Stimulated activated naive CD8-positive, alpha-beta T cell treated with anti-CD3 and anti-CD28 coated beads, Interleukin-15, amount 100 ng/mL, for 72 hours (primary cell): ENCODE measurements around the gene PWWP2A.

Experiments used
- ATAC-seq: fragments of 150-1000 bp; cut with Tn5 transposase; 2 replicates; pipeline ENCODE4 v1.10.0; 2021; ENCODE audit warnings: mild to moderate bottlenecking, moderate library complexity
- DNase-seq, 2 donors: peaks; one replicate each; pipeline ENCODE4 v3.0.0; 2021 to 2022
- H3K27ac Mint-ChIP-seq, 2 donors: one replicate each; pipeline ENCODE4 v1.8.0; 2022; ENCODE audit warnings: mild to moderate bottlenecking in 2 of 2, mixed read lengths in 2 of 2, moderate library complexity in 2 of 2
- H3K27me3 Mint-ChIP-seq: one replicate; pipeline ENCODE4 v1.8.0; 2022; ENCODE audit warnings: mixed read lengths
- H3K4me1 Mint-ChIP-seq: one replicate; pipeline ENCODE4 v1.8.0; 2022; ENCODE audit warnings: mild to moderate bottlenecking, mixed read lengths
- H3K4me3 Mint-ChIP-seq, 2 donors: one replicate each; pipeline ENCODE4 v1.8.0; 2022; ENCODE audit warnings: mild to moderate bottlenecking in 2 of 2, mixed read lengths in 2 of 2, moderate library complexity in 1 of 2
- H3K9me3 Mint-ChIP-seq, 2 donors: one replicate each; pipeline ENCODE4 v1.8.0; 2022; ENCODE audit warnings: mixed read lengths in 2 of 2

PWWP2A gene

DNA sequence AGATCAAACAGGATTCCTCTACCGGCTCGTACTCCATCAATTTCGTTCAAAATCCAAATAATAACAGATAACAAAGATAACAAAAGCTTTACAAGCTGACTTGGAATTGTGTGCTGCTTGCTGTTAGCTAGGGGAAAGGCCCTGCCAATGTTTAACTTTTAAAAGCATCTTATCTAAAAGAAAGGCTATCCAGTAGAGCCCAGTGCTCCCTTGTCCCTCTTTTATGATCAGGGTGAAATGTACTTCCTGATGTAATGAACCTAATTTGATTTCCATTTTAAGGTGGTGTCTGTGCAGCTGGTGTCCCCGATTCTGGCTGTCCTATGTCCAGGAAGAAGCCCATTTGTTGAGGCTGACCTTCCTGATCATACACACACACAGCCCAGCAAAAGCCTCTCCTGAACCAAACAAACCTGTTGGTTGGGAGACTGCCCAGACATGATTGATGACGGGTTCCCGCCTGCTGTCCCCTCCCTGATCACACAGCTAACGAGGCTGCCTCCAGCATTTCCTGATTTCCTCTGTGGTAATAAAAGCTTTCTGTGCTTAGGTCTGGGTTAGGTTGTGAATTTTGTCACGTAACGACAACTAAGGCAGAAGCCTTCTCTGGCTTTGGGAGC lies 54.1 kb downstream of the PWWP2A start:
- DNase-seq (no peak), ATAC-seq (no peak)
- Mint-ChIP-seq H3K9me3 (no peaks in the 10 kb centered on the region), H3K27me3 (no peaks in the 10 kb centered on the region), H3K4me1 (no peaks in the 10 kb centered on the region), H3K27ac (no peak overlapping the region), H3K4me3 (no peak overlapping the region)

DNA sequence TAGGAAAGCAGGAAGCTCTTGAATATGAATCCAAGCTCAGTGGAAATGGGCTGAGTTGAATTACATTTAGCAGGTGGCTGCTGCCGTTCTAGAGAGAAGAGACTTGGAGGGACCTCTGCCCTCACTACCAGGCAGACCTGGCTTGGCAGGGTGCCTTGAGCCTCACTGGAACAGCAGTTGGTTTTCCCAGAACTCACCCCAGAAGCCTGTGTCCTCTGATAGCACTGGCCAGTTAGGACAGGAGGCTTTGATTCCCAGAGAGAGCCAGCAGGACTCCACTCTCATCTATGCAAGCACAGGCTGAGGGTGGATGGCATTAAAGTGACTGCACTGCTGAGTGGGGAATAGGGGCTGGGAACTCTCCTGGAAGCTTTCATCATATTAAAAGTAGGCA lies 54.8 kb downstream of the PWWP2A start:
- H3K4me3 Mint-ChIP-seq, result no peak overlapping the region
- H3K9me3 Mint-ChIP-seq, result no peaks in the 10 kb centered on the region
- no peak overlapping the region for H3K27ac Mint-ChIP-seq
- ATAC-seq, result no peak
- no peak for DNase-seq
- no peaks in the 10 kb centered on the region for H3K4me1 Mint-ChIP-seq
- H3K27me3 Mint-ChIP-seq, result no peaks in the 10 kb centered on the region

- ATAC-seq (no peak), DNase-seq (no peak)
- H3K4me1 Mint-ChIP-seq, result no peaks in the 10 kb centered on the region
- peak overlapping the region in 1 of 2 donors; percentile 12 for H3K27ac Mint-ChIP-seq
- no peak overlapping the region for H3K4me3 Mint-ChIP-seq
- H3K9me3 Mint-ChIP-seq, result no peaks in the 10 kb centered on the region
- no peaks in the 10 kb centered on the region for H3K27me3 Mint-ChIP-seq
Measured at GRCh38 chr5:160061770-160062169, 57.5 kb downstream of the PWWP2A start.

GRCh38 chr5:160060001-160060400 lies 59.2 kb downstream of the PWWP2A start:
- H3K27ac Mint-ChIP-seq, result no peak overlapping the region
- H3K27me3 Mint-ChIP-seq, result no peaks in the 10 kb centered on the region
- ATAC-seq (no peak), DNase-seq (no peak)
- no peaks in the 10 kb centered on the region for H3K9me3 Mint-ChIP-seq
- no peak overlapping the region for H3K4me3 Mint-ChIP-seq
- no peaks in the 10 kb centered on the region for H3K4me1 Mint-ChIP-seq

GRCh38 chr5:160057256-160057655 lies 62.0 kb downstream of the PWWP2A start:
- H3K4me1 Mint-ChIP-seq, result no peaks in the 10 kb centered on the region
- no peaks in the 10 kb centered on the region for H3K27me3 Mint-ChIP-seq
- H3K9me3 Mint-ChIP-seq, result no peaks in the 10 kb centered on the region
- no peak overlapping the region for H3K27ac Mint-ChIP-seq
- DNase-seq (no peak), ATAC-seq (no peak)
- H3K4me3 Mint-ChIP-seq, result no peak overlapping the region

- DNase-seq (no peak), ATAC-seq (no peak)
Measured at GRCh38 chr5:160054831-160055230, 64.4 kb downstream of the PWWP2A start.

DNA sequence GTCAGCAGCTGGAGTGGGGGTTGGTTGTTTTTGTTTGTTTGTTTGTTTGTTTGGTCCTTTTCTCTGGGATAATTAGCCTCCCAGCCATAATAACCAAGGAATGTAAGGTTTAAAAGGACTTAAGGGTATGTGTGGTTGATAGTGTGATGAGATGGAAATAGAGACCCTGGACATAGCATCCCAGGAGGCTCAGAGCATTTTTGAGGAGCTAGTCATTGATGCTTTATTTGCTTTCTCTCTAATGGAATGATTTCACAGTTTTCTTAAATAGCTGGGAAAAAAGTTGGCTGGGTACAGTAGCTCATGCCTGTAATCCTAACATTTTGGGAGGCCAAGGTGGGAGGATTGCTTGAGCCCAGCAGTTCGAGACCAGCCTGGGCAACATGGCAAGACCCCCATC lies 65.2 kb downstream of the PWWP2A start:
- H3K9me3 Mint-ChIP-seq, result no peaks in the 10 kb centered on the region
- H3K27ac Mint-ChIP-seq, result no peak overlapping the region
- no peak for DNase-seq
- H3K4me1 Mint-ChIP-seq, result no peaks in the 10 kb centered on the region
- H3K27me3 Mint-ChIP-seq, result no peaks in the 10 kb centered on the region
- no peak overlapping the region for H3K4me3 Mint-ChIP-seq
- no peak for ATAC-seq

More at GRCh38 chr5:160054831-160055230, 64.4 kb downstream of the PWWP2A start:
- no peaks in the 10 kb centered on the region for H3K27me3 Mint-ChIP-seq
- H3K4me3 Mint-ChIP-seq, result no peak overlapping the region
- H3K27ac Mint-ChIP-seq, result no peak overlapping the region
- H3K9me3 Mint-ChIP-seq, result no peaks in the 10 kb centered on the region
- no peaks in the 10 kb centered on the region for H3K4me1 Mint-ChIP-seq

- Mint-ChIP-seq H3K27ac (peak overlapping the region; percentile 29 to 82), H3K27me3 (no peaks in the 10 kb centered on the region), H3K4me3 (no peak overlapping the region), H3K4me1 (peaks cover 5% of the 10 kb centered on the region), H3K9me3 (no peaks in the 10 kb centered on the region)
- ATAC-seq (no peak), DNase-seq (no peak)
Measured at GRCh38 chr5:160049099-160049498, 70.2 kb downstream of the PWWP2A start.

DNA sequence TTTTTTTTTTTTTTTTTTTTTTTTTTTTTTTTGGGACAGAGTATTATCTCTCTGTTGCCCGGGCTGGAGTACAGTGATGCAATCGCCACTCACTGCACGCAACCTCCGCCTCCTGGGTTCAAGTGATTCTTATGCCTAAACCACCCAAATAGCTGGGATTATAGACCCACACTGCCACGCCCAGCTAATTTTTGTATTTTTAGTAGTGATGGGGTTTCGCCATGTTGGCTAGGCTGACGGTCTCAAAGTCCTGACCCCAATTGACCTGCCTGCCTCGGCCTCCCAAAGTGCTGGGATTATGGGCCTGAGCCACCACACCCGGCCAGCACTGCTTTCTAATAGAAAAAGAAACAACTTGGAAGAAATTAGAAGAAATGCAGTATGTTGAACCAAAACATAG lies 71.1 kb downstream of the PWWP2A start:
- DNase-seq (no peak), ATAC-seq (no peak)
- no peak overlapping the region for H3K4me3 Mint-ChIP-seq
- H3K9me3 Mint-ChIP-seq, result no peaks in the 10 kb centered on the region
- H3K27me3 Mint-ChIP-seq, result no peaks in the 10 kb centered on the region
- H3K27ac Mint-ChIP-seq, result no peak overlapping the region
- H3K4me1 Mint-ChIP-seq, result peaks cover 8% of the 10 kb centered on the region

DNA sequence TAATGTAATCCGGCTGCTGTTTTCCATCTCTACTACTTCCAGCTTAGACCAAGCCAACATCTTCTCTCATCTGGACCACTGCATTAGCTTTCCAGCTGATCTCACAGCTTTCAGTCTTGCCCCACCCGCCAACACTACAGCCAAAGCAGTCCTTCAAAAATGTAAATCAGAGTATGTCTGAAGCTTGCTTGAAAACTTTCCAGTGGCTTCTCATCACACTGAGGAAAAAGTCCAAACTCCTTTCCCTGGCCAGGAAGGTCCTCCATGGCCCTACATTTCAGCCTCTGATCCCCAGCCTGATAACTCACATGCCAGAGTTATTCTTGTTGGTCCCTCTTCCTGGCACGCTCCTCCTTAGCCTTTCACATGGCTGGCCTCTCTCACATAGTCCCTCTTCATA lies 71.8 kb downstream of the PWWP2A start:
- no peak for DNase-seq
- Mint-ChIP-seq H3K27me3 (no peaks in the 10 kb centered on the region), H3K4me1 (peaks cover 8% of the 10 kb centered on the region), H3K27ac (peak overlapping the region in 1 of 2 donors; percentile 49), H3K4me3 (no peak overlapping the region), H3K9me3 (no peaks in the 10 kb centered on the region)
- ATAC-seq, result no peak

DNA sequence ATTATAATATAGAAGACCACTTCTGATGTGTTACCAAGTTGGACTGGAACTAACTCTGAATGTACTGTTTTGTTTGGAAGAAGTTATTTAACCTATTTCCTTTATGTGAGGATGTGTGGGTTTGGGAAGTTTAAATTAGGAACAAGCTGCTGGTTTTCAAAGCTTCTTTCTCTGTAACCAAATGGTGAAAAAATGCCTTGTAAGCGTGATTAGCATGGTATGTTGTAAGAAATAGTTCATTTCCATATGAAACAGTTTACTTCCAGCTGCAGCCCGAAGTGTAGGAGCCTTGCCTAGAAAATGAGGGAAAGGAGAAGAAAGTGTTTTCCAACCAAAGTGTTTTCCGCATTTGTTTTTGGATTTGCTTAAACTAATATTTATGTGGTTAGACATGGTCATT lies 74.3 kb downstream of the PWWP2A start:
- DNase-seq (no peak), ATAC-seq (no peak)
- Mint-ChIP-seq H3K4me1 (peaks cover 8% of the 10 kb centered on the region), H3K9me3 (no peaks in the 10 kb centered on the region), H3K27me3 (no peaks in the 10 kb centered on the region), H3K4me3 (no peak overlapping the region), H3K27ac (no peak overlapping the region)

DNA sequence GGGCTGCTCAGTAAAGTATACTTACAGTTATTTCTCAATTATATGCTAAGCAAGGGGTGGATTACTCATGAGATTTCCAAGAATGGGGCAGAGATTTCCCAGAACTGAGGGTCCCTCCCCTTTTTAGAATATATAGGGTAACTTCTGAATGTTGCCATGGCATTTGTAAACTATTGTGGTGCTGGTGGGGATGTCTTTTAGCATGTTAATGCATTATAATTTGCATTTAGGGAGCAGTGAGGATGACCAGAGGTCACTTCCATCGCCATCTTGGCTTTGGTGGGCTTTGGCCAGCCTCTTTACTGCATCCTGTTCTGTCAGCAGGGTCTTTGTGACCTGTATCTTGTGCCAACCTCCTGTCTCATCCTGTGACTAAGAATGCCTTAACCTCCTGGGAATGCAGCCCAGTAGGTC lies 74.9 kb downstream of the PWWP2A start:
- Mint-ChIP-seq H3K4me3 (no peak overlapping the region), H3K27ac (no peak overlapping the region), H3K27me3 (no peaks in the 10 kb centered on the region), H3K4me1 (peaks cover 8% of the 10 kb centered on the region), H3K9me3 (no peaks in the 10 kb centered on the region)
- ATAC-seq (no peak), DNase-seq (no peak)

- ATAC-seq, result no peak
Measured at GRCh38 chr5:160042671-160043070, 76.6 kb downstream of the PWWP2A start.

More at GRCh38 chr5:160042671-160043070, 76.6 kb downstream of the PWWP2A start:
- DNase-seq, result no peak
- Mint-ChIP-seq H3K4me1 (peaks cover 8% of the 10 kb centered on the region), H3K27ac (no peak overlapping the region), H3K4me3 (no peak overlapping the region), H3K9me3 (no peaks in the 10 kb centered on the region), H3K27me3 (no peaks in the 10 kb centered on the region)
